Esophagus muscularis mucosa (tissue), 4 donors: Measurements from ENCODE around the gene CHRM4.

Experiments used
- CTCF ChIP-seq, 3 experiments: fragments of 200-600 bp in 2 of 3; fragments of 450-650 bp in 1 of 3; sonication (generic) in 2 of 3; IDR thresholded peaks; one replicate each; pipeline ENCODE4 v1.5.1; 2017 to 2019; ENCODE audit warnings: antibody characterized with exemption in 3 of 3, mild to moderate bottlenecking in 2 of 3, moderate library complexity in 1 of 3
- EP300 ChIP-seq: sonication (generic); formaldehyde crosslinking; IDR thresholded peaks from one replicate; pipeline ENCODE4 v1.6.1; 2017; ENCODE audit warnings: antibody characterized with exemption
- POLR2A ChIP-seq: fragments of 450-650 bp; IDR thresholded peaks from one replicate; pipeline ENCODE4 v1.6.1; 2017; ENCODE audit warnings: antibody characterized with exemption, moderate library complexity, mild to moderate bottlenecking, low read depth
- POLR2AphosphoS5 ChIP-seq, 2 donors: sonication (generic); formaldehyde crosslinking; IDR thresholded peaks; one replicate each; pipeline ENCODE4 v1.6.1; 2017; ENCODE audit warnings: antibody characterized with exemption in 2 of 2

- no peak for TF ChIP-seq POLR2A
- TF ChIP-seq CTCF (IDR thresholded peaks at IDR 0.05), result no peak
- TF ChIP-seq POLR2AphosphoS5 (IDR thresholded peaks at IDR 0.05), result no peak
- no peak for TF ChIP-seq EP300
These were observed 42.8 kb downstream of the CHRM4 start for GRCh38 chr11:46348566-46349401.
